Measurements from ENCODE around the gene TMEM72.

DNA sequence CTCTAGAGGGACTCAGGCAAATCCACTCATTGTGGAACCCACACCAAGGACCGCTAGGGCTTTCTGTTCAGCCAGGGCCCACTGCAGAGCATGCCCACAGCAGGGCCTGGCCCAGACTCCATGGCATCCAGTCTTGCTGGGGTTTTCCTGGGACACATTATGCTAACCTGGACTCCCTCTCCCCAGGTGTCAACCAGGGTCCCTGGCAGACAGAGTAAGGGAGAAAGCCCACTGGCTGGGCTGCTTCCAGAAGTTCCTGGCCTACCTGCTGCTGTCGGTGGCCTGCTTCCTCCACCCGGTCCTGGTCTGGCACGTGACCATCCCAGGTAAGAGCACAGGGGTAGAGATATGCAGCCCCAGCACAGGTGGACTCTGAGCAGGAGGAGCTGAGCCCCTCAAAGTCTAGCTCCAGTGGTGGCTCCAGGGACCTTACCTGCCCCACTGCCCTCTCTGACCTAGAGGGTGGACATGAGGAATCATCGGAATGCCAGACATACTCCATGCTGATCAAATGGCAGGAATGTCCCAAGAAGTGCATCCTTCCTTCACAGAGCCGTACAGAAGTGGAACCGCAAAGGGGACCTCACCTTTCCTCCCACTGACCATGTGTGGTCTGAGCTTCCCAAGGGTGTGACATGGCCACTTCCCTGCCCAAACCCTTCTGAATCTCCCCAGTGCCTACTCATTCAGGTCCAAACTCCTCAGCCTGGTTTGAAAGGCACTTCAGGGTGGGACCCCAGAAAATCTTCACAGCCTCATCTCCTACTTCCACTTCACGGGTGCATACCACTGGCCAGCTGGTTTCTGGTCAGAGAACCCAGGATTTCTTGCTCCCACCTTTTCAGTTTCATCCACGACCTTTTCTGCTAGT, 22.5 kb downstream of the TMEM72 start:
- TF ChIP-seq, protein P1, sequence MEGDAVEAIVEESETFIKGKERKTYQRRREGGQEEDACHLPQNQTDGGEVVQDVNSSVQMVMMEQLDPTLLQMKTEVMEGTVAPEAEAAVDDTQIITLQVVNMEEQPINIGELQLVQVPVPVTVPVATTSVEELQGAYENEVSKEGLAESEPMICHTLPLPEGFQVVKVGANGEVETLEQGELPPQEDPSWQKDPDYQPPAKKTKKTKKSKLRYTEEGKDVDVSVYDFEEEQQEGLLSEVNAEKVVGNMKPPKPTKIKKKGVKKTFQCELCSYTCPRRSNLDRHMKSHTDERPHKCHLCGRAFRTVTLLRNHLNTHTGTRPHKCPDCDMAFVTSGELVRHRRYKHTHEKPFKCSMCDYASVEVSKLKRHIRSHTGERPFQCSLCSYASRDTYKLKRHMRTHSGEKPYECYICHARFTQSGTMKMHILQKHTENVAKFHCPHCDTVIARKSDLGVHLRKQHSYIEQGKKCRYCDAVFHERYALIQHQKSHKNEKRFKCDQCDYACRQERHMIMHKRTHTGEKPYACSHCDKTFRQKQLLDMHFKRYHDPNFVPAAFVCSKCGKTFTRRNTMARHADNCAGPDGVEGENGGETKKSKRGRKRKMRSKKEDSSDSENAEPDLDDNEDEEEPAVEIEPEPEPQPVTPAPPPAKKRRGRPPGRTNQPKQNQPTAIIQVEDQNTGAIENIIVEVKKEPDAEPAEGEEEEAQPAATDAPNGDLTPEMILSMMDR (IDR thresholded peaks at IDR 0.05), result no peak
- TF ChIP-seq EP300 (IDR thresholded peaks at IDR 0.05), result no peak

Data from upper lobe of left lung (tissue), 4 donors.